Measurements from ENCODE around the gene EXOSC6. TPM values are rescaled to one million over a fixed set of nuclear protein-coding genes. Genes with fewer than 3 reads are reported as not detected.

Gene EXOSC6
- total RNA-seq, 1 donor from 2014 or later, result 22.7 TPM

DNA sequence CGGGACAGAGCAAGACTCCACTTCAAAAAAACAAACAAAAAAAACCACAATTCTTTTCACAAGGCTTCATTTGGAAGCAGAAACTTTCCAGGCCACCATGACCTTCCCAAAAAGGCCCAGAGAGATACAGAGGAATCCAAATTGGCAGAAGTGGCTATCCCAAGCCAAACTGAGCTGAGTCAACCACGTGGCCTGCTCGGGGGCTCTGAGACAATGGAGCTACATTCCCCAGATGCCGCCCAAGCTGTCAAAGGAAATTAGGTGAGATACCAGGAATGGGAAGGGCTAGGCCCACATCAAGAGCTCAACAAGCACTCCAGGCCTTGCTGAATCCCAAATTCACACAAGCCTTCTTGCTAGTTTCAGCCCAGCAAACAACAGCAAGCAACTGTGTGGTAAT lies 5.7 kb upstream of the EXOSC6 start:
- no peaks in the 10 kb centered on the region for H3K4me1 ChIP-seq
- peak in 1 of 2 donors; percentile 44 for DNase-seq (ENCODE audit: low spot score in 2 of 2)
- no peak overlapping the region for H3K4me3 ChIP-seq
- H3K36me3 ChIP-seq, result peaks cover 100% of the 10 kb centered on the region in 2 donors
- intact Hi-C loops (cut with DNase I), result no loop called here
- no peaks in the 10 kb centered on the region for H3K27me3 ChIP-seq
- TF ChIP-seq, protein P1, sequence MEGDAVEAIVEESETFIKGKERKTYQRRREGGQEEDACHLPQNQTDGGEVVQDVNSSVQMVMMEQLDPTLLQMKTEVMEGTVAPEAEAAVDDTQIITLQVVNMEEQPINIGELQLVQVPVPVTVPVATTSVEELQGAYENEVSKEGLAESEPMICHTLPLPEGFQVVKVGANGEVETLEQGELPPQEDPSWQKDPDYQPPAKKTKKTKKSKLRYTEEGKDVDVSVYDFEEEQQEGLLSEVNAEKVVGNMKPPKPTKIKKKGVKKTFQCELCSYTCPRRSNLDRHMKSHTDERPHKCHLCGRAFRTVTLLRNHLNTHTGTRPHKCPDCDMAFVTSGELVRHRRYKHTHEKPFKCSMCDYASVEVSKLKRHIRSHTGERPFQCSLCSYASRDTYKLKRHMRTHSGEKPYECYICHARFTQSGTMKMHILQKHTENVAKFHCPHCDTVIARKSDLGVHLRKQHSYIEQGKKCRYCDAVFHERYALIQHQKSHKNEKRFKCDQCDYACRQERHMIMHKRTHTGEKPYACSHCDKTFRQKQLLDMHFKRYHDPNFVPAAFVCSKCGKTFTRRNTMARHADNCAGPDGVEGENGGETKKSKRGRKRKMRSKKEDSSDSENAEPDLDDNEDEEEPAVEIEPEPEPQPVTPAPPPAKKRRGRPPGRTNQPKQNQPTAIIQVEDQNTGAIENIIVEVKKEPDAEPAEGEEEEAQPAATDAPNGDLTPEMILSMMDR (IDR thresholded peaks at IDR 0.05), result no peak
- H3K27ac ChIP-seq, result no peak overlapping the region
- no peaks in the 10 kb centered on the region for H3K9me3 ChIP-seq

DNA sequence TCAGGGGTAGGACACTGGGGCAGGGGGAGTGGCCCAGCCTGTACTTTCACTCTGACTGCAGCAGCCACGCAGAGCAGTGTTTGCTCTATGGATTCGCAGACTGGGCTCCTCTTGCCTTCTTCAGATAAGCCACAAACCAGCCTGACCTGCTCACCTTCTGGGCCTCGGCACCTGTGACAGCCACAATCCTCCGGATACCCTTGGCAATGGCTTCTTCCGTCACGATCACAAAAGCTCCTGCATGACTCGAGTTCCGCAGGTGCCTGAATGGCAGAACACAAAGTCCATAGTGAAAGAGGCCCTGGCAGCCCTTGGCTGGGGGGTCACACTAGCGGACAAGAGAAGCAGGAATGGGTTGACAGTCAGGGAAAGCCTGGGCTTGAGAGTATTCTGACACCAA lies 3.8 kb upstream of the EXOSC6 start:
- H3K4me1 ChIP-seq, result peaks cover 3 to 4% of the 10 kb centered on the region in 2 donors
- H3K27me3 ChIP-seq, result no peaks in the 10 kb centered on the region
- intact Hi-C loops (cut with DNase I), result no loop called here
- no peak overlapping the region for H3K4me3 ChIP-seq
- H3K27ac ChIP-seq, result no peak overlapping the region
- peaks cover 82 to 83% of the 10 kb centered on the region in 2 donors for H3K36me3 ChIP-seq
- no peak for DNase-seq (ENCODE audit: low spot score in 2 of 2)
- TF ChIP-seq, protein P1 (IDR thresholded peaks at IDR 0.05), result no peak
- no peaks in the 10 kb centered on the region for H3K9me3 ChIP-seq

DNA sequence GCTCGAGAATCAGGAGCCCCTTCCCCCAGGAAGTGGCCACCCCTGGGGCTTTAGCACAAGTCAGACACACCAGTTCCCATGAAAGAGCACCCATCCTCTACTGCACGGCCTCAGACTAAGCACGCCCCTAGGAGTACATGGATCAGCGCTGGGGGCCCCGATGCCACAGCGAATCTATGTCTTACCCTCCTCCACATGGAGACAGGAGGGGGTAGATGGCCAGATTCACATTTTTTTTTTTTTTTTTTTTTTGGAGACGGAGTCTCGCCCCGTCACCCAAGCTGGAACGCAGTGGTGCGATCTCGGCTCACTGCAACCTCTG lies 3.2 kb upstream of the EXOSC6 start:
- Histone ChIP-seq H3K9me3 (no peaks in the 10 kb centered on the region), H3K27me3 (no peaks in the 10 kb centered on the region), H3K4me1 (peaks cover 3 to 10% of the 10 kb centered on the region in 2 donors), H3K27ac (no peak overlapping the region), H3K4me3 (no peak overlapping the region), H3K36me3 (peaks cover 76% of the 10 kb centered on the region in 2 donors)
- peak in 1 of 2 donors; percentile 54 for DNase-seq (ENCODE audit: low spot score in 2 of 2)
- intact Hi-C loops (cut with DNase I), result no loop called here
- TF ChIP-seq, protein P1 (IDR thresholded peaks at IDR 0.05), result no peak

DNA sequence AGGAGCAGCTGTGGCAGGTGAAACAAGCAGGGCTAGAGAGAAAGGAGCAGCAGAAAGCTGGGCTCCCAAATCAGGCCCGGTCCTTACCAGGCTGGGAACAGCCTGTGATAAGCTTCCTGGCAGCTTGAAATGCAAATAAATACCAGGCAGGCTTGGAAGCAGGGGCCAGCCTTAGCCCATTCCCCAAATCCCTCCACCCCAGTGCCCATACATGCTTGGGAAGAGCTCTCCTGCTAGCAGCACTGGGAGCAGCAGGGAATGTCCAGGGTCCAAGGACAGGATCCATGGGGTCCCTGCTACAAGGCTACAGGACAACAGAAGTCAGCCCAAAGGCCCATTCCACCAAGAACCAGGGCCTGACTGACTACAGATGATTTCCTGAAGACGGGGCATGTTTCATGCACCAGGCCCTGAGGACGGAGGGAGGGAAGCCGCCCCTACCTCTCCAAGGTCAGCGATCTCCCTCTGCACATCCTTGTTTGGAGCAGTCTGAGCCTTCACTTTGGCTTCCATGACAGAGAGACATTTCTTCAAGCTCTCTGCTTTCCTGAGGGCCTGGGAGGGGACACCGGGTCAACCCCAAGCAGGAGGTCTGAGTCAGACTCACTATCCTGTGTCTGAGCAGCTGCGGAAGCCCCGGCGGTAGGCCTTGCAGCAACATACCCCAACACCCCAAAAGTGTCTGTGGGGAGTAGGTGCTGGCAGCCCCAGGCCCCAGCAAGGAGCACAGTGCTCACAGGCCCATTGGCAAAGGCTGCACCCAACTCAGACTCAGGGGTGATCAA lies 2.6 kb upstream of the EXOSC6 start:
- Histone ChIP-seq H3K27me3 (no peaks in the 10 kb centered on the region), H3K9me3 (no peaks in the 10 kb centered on the region), H3K4me3 (no peak overlapping the region), H3K4me1 (peaks cover 3 to 14% of the 10 kb centered on the region in 2 donors), H3K27ac (no peak overlapping the region), H3K36me3 (peaks cover 70 to 71% of the 10 kb centered on the region in 2 donors)
- intact Hi-C loops (cut with DNase I), result no loop called here
- no peak for DNase-seq (ENCODE audit: low spot score in 2 of 2)
- TF ChIP-seq, protein P1 (IDR thresholded peaks at IDR 0.05), result no peak

DNA sequence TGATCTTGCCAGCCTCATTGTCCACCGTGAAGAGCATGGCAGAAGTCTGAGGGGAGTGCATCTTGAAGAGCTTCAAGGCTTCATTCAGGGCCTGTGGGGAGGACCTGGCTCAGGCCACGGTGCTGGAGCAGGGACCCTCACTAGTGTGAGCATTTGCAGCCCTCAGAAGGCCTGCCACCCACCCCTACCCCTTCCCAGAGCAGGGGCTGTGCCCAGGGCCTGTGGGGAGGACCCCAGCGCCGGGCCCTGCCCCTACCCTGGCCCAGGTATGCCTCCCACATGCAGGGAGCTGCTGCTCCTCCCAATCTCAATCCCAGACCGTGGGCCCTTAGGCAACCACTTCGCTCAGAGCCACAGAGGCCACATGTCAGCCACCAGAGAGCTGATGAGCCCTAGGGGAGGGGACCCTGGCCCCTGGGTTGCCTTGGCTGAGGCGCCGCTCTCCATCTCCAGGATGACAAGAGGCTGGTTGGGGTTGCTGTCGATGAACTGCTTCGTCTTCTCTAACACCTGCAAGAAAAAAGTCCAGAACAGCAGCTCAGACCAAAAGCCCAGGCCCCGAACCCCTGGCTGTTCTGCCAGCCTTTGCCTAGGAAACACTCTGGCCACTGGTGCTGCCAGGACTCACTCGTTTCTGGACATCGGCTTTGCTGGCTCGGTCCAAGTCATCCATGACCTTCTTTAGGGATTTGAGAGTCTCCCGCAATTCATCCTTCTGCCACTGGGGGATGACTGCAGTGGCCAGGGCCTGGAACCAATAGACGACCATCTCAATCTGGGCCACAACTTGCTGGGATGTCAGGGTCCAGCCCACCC lies 1.8 kb upstream of the EXOSC6 start:
- Histone ChIP-seq H3K4me1 (peaks cover 3 to 14% of the 10 kb centered on the region in 2 donors), H3K9me3 (no peaks in the 10 kb centered on the region), H3K4me3 (no peak overlapping the region), H3K27ac (no peak overlapping the region), H3K27me3 (no peaks in the 10 kb centered on the region), H3K36me3 (peaks cover 61 to 62% of the 10 kb centered on the region in 2 donors)
- DNase-seq (ENCODE audit: low spot score in 2 of 2), result no peak
- TF ChIP-seq, protein P1 (IDR thresholded peaks at IDR 0.05), result peak in 2 of 3 experiments; percentile 15 to 36
- intact Hi-C loops (cut with DNase I), result no loop called here
